IMR-90 (cell line): ENCODE results near the gene SRRD. TPM values are rescaled to one million over a fixed set of nuclear protein-coding genes. Genes with fewer than 3 reads are reported as not detected.

Source experiments
- ATAC-seq: fragments of 200-7000 bp; cut with Tn5 transposase; 2 replicates; pipeline ENCODE4 v1.9.1; 2020; ENCODE audit warnings: low read depth, mild to moderate bottlenecking, moderate library complexity
- BruUV-seq: library from RNA; stranded (reverse); fragments of 400-500 nt; replicated peaks from 2 replicates; lab custom pipeline; 2021; lab: Mats Ljungman, UMichigan
- CTCF ChIA-PET: fragments of 300-600 bp; formaldehyde crosslinking; extraction: SDS; loops from one replicate; lab custom pipeline; 2021; ENCODE audit warnings: antibody characterized with exemption; lab: Yijun Ruan, JAX
- POLR2A ChIA-PET: fragments of 300-600 bp; sonication (Branson Sonifier 250); formaldehyde crosslinking; loops from one replicate; lab custom pipeline; 2022; ENCODE audit warnings: antibody characterized with exemption; ENCODE audit not compliant: unreplicated experiment; lab: Charles Lee
- DNase-seq: peaks from one replicate; pipeline ENCODE4 v3.0.0; 2013
- H2AFZ ChIP-seq: replicated peaks from 2 replicates; pipeline ENCODE3; 2013; ENCODE audit warnings: low read length, mild to moderate bottlenecking; ENCODE audit not compliant: poor library complexity
- H2AK5ac ChIP-seq: 2 replicates; pipeline ENCODE4 v1.6.1; 2013; ENCODE audit warnings: low read depth, low read length, inconsistent platforms
- H2AK9ac ChIP-seq: replicated peaks from 2 replicates; pipeline ENCODE3; 2013; ENCODE audit warnings: mild to moderate bottlenecking, low read depth, low read length, moderate library complexity; ENCODE audit not compliant: poor library complexity
- H2BK120ac ChIP-seq: 2 replicates; pipeline ENCODE4 v1.6.1; 2013; ENCODE audit warnings: low read depth, low read length, inconsistent platforms
- H2BK15ac ChIP-seq: 3 replicates; pipeline ENCODE4 v1.6.1; 2013; ENCODE audit warnings: low read depth, low read length, inconsistent platforms
- H2BK20ac ChIP-seq: 2 replicates; pipeline ENCODE4 v1.6.1; 2013; ENCODE audit warnings: low read depth, mild to moderate bottlenecking, inconsistent platforms, low read length, moderate library complexity
- H2BK5ac ChIP-seq: 2 replicates; pipeline ENCODE4 v1.6.1; 2013; ENCODE audit warnings: mild to moderate bottlenecking, low read depth, low read length, inconsistent platforms; ENCODE audit not compliant: poor library complexity, severe bottlenecking
- H3K14ac ChIP-seq: replicated peaks from 2 replicates; pipeline ENCODE4 v1.6.1; 2013; ENCODE audit warnings: low read depth, low read length, inconsistent platforms
- H3K18ac ChIP-seq: 2 replicates; pipeline ENCODE4 v1.6.1; 2013; ENCODE audit warnings: low read depth, low read length, control low read depth
- H3K23ac ChIP-seq: 2 replicates; pipeline ENCODE4 v1.6.1; 2013; ENCODE audit warnings: low read depth, low read length, inconsistent platforms
- H3K27ac ChIP-seq: 2 replicates; pipeline ENCODE4 v1.5.1; 2013; ENCODE audit warnings: mild to moderate bottlenecking, control low read depth, low read length; ENCODE audit not compliant: insufficient read depth
- H3K27me3 ChIP-seq: 2 replicates; pipeline ENCODE4 v1.6.1; 2013; ENCODE audit warnings: low read length; ENCODE audit not compliant: control insufficient read depth, insufficient read depth
- H3K36me3 ChIP-seq: 2 replicates; pipeline ENCODE4 v1.6.1; 2013; ENCODE audit warnings: low read length, mixed read lengths; ENCODE audit not compliant: control insufficient read depth, insufficient read depth
- H3K4ac ChIP-seq: 2 replicates; pipeline ENCODE4 v1.6.1; 2013; ENCODE audit warnings: low read depth, low read length, inconsistent platforms
- H3K4me1 ChIP-seq: 2 replicates; pipeline ENCODE4 v1.6.1; 2013; ENCODE audit warnings: low read length, mixed read lengths; ENCODE audit not compliant: control insufficient read depth, insufficient read depth
- H3K4me2 ChIP-seq: 2 replicates; pipeline ENCODE4 v1.6.1; 2013; ENCODE audit warnings: low read depth, mild to moderate bottlenecking, control low read depth, low read length, moderate library complexity
- H3K4me3 ChIP-seq: 2 replicates; pipeline ENCODE4 v1.5.1; 2013; ENCODE audit warnings: low read depth, mild to moderate bottlenecking, control low read depth, low read length, moderate library complexity; ENCODE audit not compliant: insufficient read depth
- H3K56ac ChIP-seq: 2 replicates; pipeline ENCODE4 v1.6.1; 2013; ENCODE audit warnings: low read length, inconsistent platforms; ENCODE audit not compliant: insufficient read depth; ENCODE audit errors: extremely low read depth
- H3K79me1 ChIP-seq, 2 experiments: 2 replicates each; pipeline ENCODE4 v1.6.1; 2013; ENCODE audit warnings: low read length in 2 of 2, inconsistent platforms in 1 of 2, low read depth in 1 of 2
- H3K9ac ChIP-seq: 2 replicates; pipeline ENCODE4 v1.6.1; 2013; ENCODE audit warnings: low read depth, low read length, control low read depth
- H3K9me1 ChIP-seq: 2 replicates; pipeline ENCODE4 v1.6.1; 2013; ENCODE audit warnings: low read length, inconsistent platforms; ENCODE audit not compliant: insufficient read depth
- H3K9me3 ChIP-seq: 2 replicates; pipeline ENCODE4 v1.6.1; 2013; ENCODE audit warnings: low read length; ENCODE audit not compliant: control insufficient read depth, insufficient read depth
- H4K20me1 ChIP-seq: 2 replicates; pipeline ENCODE4 v1.6.1; 2013; ENCODE audit warnings: low read length, inconsistent platforms; ENCODE audit not compliant: insufficient read depth
- H4K5ac ChIP-seq: 2 replicates; pipeline ENCODE4 v1.6.1; 2013; ENCODE audit warnings: mild to moderate bottlenecking, low read depth, low read length, control low read depth
- H4K8ac ChIP-seq, 2 experiments: 2 replicates each; pipeline ENCODE4 v1.6.1; 2013; ENCODE audit warnings: low read depth in 2 of 2, low read length in 2 of 2, control low read depth in 1 of 2, inconsistent platforms in 1 of 2
- H4K91ac ChIP-seq: 2 replicates; pipeline ENCODE4 v1.6.1; 2013; ENCODE audit warnings: low read depth, low read length, inconsistent platforms; ENCODE audit not compliant: insufficient read depth
- ELK1 ChIP-seq: fragments of 150-350 bp; IDR thresholded peaks from 2 replicates; pipeline ENCODE4 v1.6.1; 2016; ENCODE audit warnings: low read depth, mild to moderate bottlenecking, low read length, moderate library complexity, borderline replicate concordance
- FOS ChIP-seq: fragments of 150-350 bp; IDR thresholded peaks from 2 replicates; pipeline ENCODE4 v1.6.1; 2016; ENCODE audit warnings: low read depth, low read length
- MXI1 ChIP-seq: IDR thresholded peaks from 2 replicates; pipeline ENCODE4 v1.6.1; 2012; ENCODE audit warnings: low read depth, mild to moderate bottlenecking, low read length, moderate library complexity, borderline replicate concordance
- SMC3 ChIP-seq: fragments of 150-350 bp; IDR thresholded peaks from 2 replicates; pipeline ENCODE4 v1.6.1; 2016; ENCODE audit warnings: low read depth, mild to moderate bottlenecking, antibody characterized with exemption, low read length, moderate library complexity
- WGBS, 2 experiments: methylation state at CpG; one replicate each; pipeline versions ENCODE4 v1.1.5 to v1.1.7; 2013; ENCODE audit warnings: missing lambda C conversion rate in 2 of 2; ENCODE audit not compliant: insufficient read length in 1 of 2; ENCODE audit errors: extremely low coverage in 2 of 2; 5-methylcytosine and 5-hydroxymethylcytosine counted together
- dilution Hi-C: fragments of 300-500 bp; cut with HindIII; formaldehyde crosslinking; loops from one replicate; pipeline ENCODE4 v1.14.3; 2018; ENCODE audit warnings: low sequenced_read_pairs; ENCODE audit not compliant: unreplicated experiment
- in situ Hi-C: fragments of 300-500 bp; cut with MboI; formaldehyde crosslinking; loops from 3 replicates; pipeline ENCODE4 v1.14.3; 2019; ENCODE audit warnings: low sequenced_read_pairs, inconsistent platforms, mixed read lengths
- intact Hi-C: fragments of 100-400 bp; cut with micrococcal nuclease; formaldehyde crosslinking; loops from 2 replicates; pipeline ENCODE4 v1.10.0; 2022
- polyA plus RNA-seq, 3 experiments: library from polyadenylated mRNA; depleted of rRNA; stranded (reverse); fragments of >200 nt; gene quantifications; 2 replicates each; pipeline ENCODE4 v1.2.3, GENCODE V29; 2012; ENCODE audit warnings: low replicate concordance in 1 of 3
- total RNA-seq: library from RNA; depleted of rRNA; stranded (reverse); fragments of >200 nt; gene quantifications from 2 replicates; pipeline ENCODE4 v1.2.3, GENCODE V29; 2012

The SRRD gene
- total and polyA plus RNA-seq, 2 of the 4 experiments (the other 2 are of a cell fraction) = 18.3 to 24.0 TPM

- H3K18ac ChIP-seq = no peak overlapping the region
- H3K56ac ChIP-seq = no peak overlapping the region
- in situ Hi-C loops = no loop called here
- dilution Hi-C loops = no loop called here
- no peak overlapping the region for H2BK120ac ChIP-seq
- H3K14ac ChIP-seq = no peak overlapping the region
- ChIA-PET POLR2A (no interaction called here), CTCF (no interaction called here)
- H2BK20ac ChIP-seq = no peak overlapping the region
- H3K4me2 ChIP-seq = no peak overlapping the region
- no peak overlapping the region for H3K4me3 ChIP-seq
- no TSS peak for BruUV-seq
- no peaks in the 10 kb centered on the region for H3K27me3 ChIP-seq
- no peak overlapping the region for H2AK5ac ChIP-seq
- peaks cover 33 to 70% of the 10 kb centered on the region in 2 experiments for H3K79me1 ChIP-seq
- 92% methylated on average over 2 of the region's 6 CpGs; no CpG with 5 or more reads in 1 of the 2 experiments for WGBS, 2 experiments
- H2BK15ac ChIP-seq = no peak overlapping the region
- intact Hi-C loops = no loop called here
- peaks cover 12% of the 10 kb centered on the region for H3K36me3 ChIP-seq
- H3K9me3 ChIP-seq = no peaks in the 10 kb centered on the region
- H4K8ac ChIP-seq = no peak overlapping the region
- H3K4me1 ChIP-seq = peaks cover 14% of the 10 kb centered on the region
- no peak overlapping the region for H2AFZ ChIP-seq
- H3K9me1 ChIP-seq = peaks cover 3% of the 10 kb centered on the region; the same call in 1 of the 2 replicates
- no peak for TF ChIP-seq ELK1
- TF ChIP-seq FOS = no peak
- no peak for TF ChIP-seq SMC3
- TF ChIP-seq MXI1 = no peak
- ATAC-seq (no peak), DNase-seq (no peak)
- H2AK9ac ChIP-seq = no peak overlapping the region
- no peak overlapping the region for H2BK5ac ChIP-seq
- no peak overlapping the region for H3K9ac ChIP-seq
- H4K20me1 ChIP-seq = no peaks in the 10 kb centered on the region
- H3K23ac ChIP-seq = no peak overlapping the region
- no peak overlapping the region for H4K5ac ChIP-seq
- no peak overlapping the region for H3K27ac ChIP-seq
- no peak overlapping the region for H4K91ac ChIP-seq
- H3K4ac ChIP-seq = no peak overlapping the region
Measured at GRCh38 chr22:26481112-26481693, 2.5 kb upstream of the SRRD start.
